Hepatocyte (in vitro differentiated cells): Measurements from ENCODE around the gene SPSB4.

ENCODE experiments used
- EZH2 ChIP-seq: fragments of 200-600 bp; sonication (generic); IDR thresholded peaks from 2 replicates; pipeline ENCODE4 v1.6.1; 2016; ENCODE audit warnings: antibody characterized with exemption, mild to moderate bottlenecking, borderline replicate concordance
- EZH2phosphoT487 ChIP-seq: fragments of 200-600 bp; sonication (generic); IDR thresholded peaks from one replicate; pipeline ENCODE4 v1.6.1; 2018; ENCODE audit warnings: antibody characterized with exemption, mild to moderate bottlenecking, low read depth, moderate library complexity; ENCODE audit not compliant: unreplicated experiment, severe bottlenecking
- TF ChIP-seq, protein P1 (sequence below): fragments of 200-600 bp; sonication (generic); IDR thresholded peaks from 2 replicates; pipeline ENCODE4 v1.5.1; 2016; ENCODE audit warnings: antibody characterized with exemption, mild to moderate bottlenecking; ENCODE audit not compliant: poor library complexity

DNA sequence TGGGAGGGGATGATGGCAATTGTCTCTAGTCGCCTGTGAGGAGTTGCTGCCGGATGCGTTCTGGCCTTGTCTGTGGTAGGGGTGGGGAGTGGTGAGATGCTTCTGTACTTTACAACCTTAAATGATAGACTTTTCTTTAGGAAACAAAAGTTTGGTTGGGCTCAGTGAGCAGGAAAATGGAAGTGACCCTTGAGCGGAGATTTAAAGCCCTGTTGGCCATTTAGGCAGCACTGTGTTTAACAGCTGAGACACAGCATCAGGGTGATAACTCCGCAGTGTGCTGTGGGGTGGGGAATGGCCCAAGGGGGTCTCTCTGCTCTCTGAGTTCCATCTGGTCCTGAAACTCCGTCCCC lies 36.6 kb downstream of the SPSB4 start:
- TF ChIP-seq, protein P1, sequence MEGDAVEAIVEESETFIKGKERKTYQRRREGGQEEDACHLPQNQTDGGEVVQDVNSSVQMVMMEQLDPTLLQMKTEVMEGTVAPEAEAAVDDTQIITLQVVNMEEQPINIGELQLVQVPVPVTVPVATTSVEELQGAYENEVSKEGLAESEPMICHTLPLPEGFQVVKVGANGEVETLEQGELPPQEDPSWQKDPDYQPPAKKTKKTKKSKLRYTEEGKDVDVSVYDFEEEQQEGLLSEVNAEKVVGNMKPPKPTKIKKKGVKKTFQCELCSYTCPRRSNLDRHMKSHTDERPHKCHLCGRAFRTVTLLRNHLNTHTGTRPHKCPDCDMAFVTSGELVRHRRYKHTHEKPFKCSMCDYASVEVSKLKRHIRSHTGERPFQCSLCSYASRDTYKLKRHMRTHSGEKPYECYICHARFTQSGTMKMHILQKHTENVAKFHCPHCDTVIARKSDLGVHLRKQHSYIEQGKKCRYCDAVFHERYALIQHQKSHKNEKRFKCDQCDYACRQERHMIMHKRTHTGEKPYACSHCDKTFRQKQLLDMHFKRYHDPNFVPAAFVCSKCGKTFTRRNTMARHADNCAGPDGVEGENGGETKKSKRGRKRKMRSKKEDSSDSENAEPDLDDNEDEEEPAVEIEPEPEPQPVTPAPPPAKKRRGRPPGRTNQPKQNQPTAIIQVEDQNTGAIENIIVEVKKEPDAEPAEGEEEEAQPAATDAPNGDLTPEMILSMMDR, result no peak
- TF ChIP-seq EZH2 (no peak), EZH2phosphoT487 (no peak)
